Skin of body (tissue), 3 donors: ENCODE measurements around the gene NFE2L2. TPM values are rescaled to one million over a fixed set of nuclear protein-coding genes. Genes with fewer than 3 reads are reported as not detected.
"Not testable (repeated sequence)": the region's sequence is repeated elsewhere in the genome, so short reads cannot be mapped to it uniquely, and the experiment has no call there.

ENCODE experiments used
- DNase-seq: peaks from one replicate; lab custom pipeline; 2025; lab: John Stamatoyannopoulos, UW
- small RNA-seq: library from RNA; depleted of rRNA; stranded (forward); fragments of <200 nt; gene quantifications from one replicate; pipeline ENCODE3, GENCODE V24; 2014; ENCODE audit warnings: low replicate concordance
- total RNA-seq: library from RNA; depleted of rRNA; stranded (reverse); fragments of >200 nt; gene quantifications from one replicate; pipeline ENCODE4 v1.2.3, GENCODE V29; 2014

NFE2L2 gene
- total RNA-seq, 1 donor from 2014 or later, result 68.6 TPM

GRCh38 chr2:177200419-177200818, 64.1 kb downstream of the NFE2L2 start:
- DNase-seq, result not testable (repeated sequence)

- DNase-seq, result no peak
Observed at GRCh38 chr2:177195194-177195593, 69.3 kb downstream of the NFE2L2 start.

GRCh38 chr2:177193240-177193639, 71.3 kb downstream of the NFE2L2 start:
- DNase-seq, result no peak

- no peak for DNase-seq
Observed at GRCh38 chr2:177192788-177193187, 71.7 kb downstream of the NFE2L2 start.

GRCh38 chr2:177190941-177191340, 73.6 kb downstream of the NFE2L2 start:
- no peak for DNase-seq

GRCh38 chr2:177188482-177189469, 75.8 kb downstream of the NFE2L2 start:
- DNase-seq, result no peak

- no peak for DNase-seq
Observed at GRCh38 chr2:177187631-177188312, 76.8 kb downstream of the NFE2L2 start.

GRCh38 chr2:177186038-177186437, 78.5 kb downstream of the NFE2L2 start:
- not testable (repeated sequence) for DNase-seq

GRCh38 chr2:177184606-177185005, 79.9 kb downstream of the NFE2L2 start:
- no peak for DNase-seq

- no peak for DNase-seq
Observed at GRCh38 chr2:177183860-177184259, 80.7 kb downstream of the NFE2L2 start.

Small RNA genes within 50 kb of the gene (small RNA-seq; reads per million reads assigned to genes)
- not detected for gene MIR3128
- gene MIR6512, result not detected
- gene RF00019, result not detected

Other genes starting within 250 kb of the NFE2L2 start
- 96.6 TPM for gene HNRNPA3, start 51.9 kb downstream of the NFE2L2 start, total RNA-seq
- gene AGPS, start 128.0 kb upstream of the NFE2L2 start, total RNA-seq, result 29.6 TPM